HG02840 (cell line): ENCODE data around the gene CSRNP3.

Source experiments
- ATAC-seq: cut with Tn5 transposase; IDR thresholded peaks from one replicate; pipeline ENCODE4 v1.9.1; 2021; ENCODE audit warnings: mild to moderate bottlenecking, moderate library complexity, moderate number of reproducible peaks; ENCODE audit not compliant: unreplicated experiment, low FRiP score

Gene CSRNP3

DNA sequence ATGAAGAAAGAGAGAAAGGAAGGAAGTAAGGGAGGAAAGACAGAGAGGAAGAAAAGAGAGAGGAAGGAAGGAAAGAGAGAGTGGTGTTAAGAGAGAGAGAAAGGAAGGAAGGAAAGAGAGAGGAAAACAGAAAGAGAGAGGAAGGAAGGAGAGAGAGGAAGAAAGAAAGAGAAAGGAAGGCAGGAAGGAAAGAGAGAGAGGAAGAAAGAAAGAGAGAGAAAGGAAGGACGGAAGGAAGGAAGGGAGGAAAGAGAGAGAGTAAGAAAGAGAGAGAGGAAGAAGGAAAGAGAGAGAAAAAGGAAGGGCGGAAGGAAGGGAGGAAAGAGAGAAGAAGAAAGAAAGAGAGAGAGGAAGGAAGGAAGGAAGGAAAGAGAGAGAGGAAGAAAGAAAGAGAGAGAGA, 197.1 kb downstream of the CSRNP3 start:
- ATAC-seq: no peak

DNA sequence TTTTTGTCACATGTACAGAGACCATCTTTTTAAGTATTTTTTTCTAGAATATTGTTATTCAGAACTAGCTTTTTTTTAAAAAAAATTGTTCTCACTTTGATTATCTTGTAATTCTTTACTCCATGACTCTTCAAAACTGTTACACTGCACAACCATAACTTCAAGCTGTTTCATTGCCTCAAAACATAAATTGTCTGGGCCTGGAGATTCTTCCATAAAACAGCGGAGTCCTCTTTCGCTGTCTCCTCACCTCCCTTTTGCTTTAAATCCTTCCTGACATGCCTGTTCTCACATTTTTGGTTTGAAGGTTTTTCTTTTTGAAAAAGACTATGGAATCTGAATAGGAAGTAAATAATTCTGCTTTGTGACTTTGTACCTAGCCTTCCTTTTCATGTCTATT, 197.9 kb downstream of the CSRNP3 start:
- ATAC-seq: no peak

DNA sequence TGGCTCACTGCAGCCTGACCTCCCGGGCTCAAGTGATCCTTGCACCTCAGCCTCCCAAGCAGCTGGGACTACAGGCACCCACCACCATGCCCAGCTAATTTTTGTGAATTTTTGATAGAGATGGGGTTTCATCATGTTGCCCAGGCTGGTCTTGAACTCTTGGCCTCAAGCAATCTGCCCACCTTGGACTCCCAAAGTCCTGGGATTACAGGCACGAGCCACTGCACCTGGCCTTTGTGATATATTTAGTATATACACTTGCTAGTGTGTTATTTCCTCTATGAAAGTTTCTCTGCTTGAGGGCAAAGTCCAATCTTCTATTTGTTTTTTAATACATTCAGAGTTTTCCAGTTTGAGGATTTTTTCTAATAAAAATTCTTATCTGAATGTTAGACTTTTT, 205.3 kb downstream of the CSRNP3 start:
- no peak for ATAC-seq

DNA sequence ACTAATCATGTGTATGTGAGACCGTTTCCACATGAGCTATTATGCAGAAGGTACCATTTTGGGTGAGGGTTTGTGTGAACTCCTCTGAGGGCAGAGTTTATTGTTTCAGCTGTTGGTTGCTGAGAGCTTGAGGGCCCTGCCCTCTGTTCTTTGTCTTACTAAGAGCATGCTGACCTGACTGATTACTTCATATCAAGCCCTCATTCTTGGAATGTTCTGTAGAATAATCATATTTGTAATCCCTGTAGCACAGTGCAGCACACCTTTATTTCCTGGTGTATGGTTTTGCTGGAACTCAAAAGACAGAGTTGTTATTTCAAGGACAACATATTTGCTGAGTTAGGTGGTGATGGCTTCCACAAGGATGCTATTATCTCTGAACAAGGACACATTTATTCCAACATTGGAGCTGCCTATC, 206.1 kb downstream of the CSRNP3 start:
- no peak for ATAC-seq

DNA sequence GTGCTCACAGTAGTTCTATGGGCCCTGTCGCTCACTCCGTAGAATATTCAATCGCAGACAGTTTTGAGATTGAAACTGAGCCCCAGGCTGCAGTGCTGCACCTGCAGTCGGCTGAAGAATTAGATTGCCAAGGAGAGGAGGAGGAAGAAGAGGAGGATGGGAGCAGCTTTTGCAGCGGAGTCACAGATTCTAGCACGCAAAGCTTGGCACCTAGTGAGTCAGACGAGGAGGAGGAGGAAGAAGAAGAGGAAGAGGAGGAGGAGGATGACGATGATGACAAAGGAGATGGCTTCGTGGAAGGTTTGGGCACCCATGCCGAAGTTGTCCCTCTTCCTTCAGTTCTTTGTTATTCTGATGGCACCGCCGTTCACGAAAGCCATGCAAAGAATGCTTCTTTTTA, 209.4 kb downstream of the CSRNP3 start:
- no peak for ATAC-seq

DNA sequence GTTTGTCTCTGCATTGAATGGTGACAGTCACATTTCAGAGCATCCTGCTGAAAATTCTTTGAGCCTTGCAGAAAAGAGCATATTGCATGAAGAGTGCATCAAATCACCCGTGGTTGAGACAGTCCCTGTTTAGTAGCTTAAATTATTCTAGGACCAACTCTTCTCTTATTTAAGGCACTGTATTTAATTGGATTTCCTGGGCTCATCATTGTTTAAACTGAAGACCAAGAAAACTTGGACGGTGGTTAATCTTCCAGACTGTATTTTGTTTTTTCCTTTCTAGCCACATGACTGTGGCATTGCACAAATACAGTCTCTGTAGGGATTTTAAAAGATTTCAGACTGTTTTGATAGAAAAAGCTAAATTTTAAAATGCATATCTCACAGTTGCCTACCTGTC, 210.1 kb downstream of the CSRNP3 start:
- no peak for ATAC-seq

DNA sequence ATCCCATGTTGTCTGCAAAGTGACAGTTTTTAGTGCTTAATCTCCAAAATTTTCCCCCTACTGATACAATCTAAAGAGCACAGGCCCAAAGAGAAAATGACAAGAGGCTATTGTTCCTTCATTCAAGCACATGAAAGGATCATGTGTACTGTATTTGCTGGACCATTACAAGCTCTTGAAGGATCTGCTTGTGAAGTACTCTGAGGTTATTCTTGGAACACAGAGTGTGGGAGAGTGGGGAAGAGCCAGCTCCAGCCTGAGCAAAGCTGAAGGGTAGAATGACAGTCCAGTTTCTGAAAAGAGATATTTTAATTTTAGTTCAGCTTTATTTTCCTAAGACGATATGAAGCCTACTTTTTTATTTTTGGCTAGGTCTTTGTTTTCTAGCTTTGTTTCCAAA, 212.3 kb downstream of the CSRNP3 start:
- no peak for ATAC-seq

DNA sequence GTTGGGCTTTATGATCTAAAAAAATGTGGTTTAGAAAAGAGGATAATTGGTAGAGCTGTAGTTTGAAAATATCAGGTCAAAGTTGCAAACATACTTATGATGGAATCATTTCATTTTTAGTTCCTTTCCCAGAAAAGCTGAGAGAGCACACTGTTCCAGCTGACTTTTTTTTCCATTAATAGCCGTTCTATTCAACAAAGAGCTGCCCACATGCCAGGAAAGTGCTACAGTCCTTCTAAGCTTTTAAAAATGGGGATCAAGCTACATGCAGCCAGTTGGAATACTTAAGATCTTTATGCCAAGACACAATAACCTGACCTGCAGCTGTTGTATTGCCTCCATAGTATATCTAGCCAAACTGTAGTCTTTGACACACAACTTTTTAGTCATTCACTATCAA, 213.0 kb downstream of the CSRNP3 start:
- ATAC-seq: no peak

DNA sequence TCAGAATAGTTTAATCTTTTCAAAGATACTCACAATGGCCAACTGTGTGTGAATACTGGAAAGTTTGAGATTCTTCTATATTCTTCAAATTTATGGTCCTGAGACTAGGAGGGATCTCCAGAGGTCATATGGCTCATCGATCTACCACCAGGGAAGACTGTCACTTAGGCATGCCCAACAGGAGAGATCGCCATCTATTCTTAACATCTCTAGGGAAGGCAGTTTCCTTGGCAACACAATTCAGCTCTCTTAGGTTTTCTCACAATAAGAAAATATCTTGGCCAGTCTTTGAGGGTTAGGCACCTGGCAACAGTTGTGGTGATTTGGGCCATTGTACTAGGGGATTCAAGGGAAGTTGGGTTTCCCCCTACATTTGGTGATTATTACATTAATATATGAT, 217.3 kb downstream of the CSRNP3 start:
- ATAC-seq: no peak

DNA sequence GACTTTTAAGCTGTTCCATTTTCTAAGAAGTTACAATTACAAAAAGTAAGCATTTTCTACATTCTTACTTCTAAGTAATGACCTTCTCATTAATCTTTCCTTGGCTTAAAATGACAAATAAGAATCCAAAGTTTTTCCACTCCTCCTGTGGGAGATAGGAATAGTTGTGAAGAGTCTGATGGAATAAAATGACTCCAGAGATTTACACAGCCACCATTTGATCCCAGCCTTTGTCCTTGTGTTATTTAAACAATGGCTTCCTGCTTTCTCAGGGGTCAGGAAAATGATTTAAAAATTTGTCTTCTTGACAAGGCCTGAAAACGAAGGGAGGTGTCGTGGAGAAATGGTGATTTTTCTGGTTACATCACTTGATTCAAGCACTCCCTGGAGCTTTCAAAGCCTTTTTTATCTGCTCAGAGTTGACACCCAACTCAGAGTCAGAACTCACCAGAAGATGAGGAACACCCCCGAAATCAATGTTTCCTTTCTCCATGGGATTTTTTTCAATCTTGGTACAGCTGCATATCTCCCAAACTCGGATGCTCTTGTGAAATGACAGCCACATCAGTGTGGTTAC, 218.0 kb downstream of the CSRNP3 start:
- ATAC-seq: no peak

DNA sequence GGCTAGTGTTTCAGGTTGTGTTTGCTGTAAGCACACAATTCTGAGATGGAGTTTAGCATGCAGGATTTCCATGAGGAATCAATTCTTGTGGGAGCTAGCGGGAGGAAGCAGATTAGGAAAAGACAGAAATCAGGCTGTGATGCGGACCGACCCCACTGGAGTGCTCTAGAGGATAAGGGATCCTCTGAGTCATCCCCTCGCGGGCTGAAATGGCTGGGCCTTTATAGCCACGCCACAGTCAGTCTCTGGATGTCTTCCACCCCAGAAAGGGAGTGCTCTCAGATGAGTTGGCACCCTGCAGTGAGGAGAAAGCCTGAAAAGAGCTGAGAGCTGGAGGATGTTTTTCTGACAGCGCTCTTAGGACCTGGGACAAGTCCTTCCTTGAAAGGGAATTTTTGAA, 222.1 kb downstream of the CSRNP3 start:
- ATAC-seq: no peak

DNA sequence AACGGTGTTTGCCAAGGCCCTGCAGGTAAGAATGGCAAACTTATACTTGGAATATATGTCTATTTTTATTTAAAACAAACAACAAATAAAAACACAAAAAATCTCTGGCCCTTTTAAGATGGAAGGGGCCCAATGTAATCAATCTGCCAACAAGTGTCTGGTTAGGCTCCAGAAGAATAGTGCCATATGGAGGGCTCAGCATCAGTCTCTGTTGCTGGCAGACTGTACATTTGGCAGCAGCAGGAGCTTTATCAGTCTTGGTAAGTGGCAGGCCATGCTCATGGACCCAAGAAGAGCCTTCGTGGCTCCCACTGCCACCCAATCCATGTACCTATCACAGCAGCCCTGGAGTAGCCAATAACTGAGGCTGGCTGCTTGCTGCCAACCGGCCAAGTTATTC, 223.4 kb downstream of the CSRNP3 start:
- ATAC-seq: no peak

DNA sequence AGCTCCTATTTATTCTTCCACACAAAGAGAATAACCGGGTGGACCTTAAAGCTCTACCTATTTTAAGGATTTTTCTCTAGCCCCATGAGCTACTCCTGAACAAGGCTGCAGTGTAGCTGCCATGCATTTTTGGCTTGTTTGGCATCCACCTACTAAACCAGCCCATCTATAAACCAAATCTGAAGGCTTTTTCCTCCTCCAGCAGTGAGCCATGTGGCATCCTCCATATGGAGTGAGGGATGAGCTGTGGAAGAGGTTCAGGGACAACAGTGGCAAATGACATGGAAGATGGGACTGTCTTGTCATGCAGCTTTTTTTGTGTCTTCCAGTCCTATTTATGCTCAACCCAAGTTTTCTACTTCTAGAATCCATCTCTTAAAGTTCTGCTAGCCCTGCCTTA, 224.3 kb downstream of the CSRNP3 start:
- no peak for ATAC-seq

DNA sequence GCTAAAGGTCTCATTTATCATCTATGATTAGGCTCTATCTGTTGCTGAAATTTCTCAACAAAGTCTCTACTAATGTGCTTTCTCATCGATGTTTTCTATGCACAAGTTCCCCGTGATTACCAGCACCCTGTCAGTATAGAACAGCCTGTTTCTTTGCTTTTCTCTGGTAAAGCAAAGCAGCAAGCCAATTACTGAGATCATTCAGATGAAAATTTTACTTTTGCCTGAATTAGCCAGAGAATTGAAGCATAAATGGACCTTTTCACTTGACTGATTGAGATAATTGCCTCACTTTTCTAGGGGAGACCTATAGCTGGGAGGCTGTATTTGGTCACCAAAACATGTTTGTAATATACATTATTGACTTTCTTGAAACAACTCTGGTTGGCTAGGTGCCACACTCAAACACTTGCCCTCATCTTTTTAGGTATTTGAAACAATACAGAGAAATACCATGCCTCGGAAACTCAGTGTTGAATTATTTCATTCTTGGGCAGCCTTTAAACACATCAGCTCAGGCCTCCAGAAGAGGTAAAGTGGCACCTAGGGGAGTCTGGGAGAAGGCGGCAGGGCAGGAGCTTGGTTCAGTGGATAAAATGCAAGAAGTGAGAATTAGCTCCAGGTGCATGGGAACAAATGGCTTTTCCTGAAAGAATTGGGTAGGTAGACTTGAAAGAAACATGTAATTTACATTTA, 228.4 kb downstream of the CSRNP3 start:
- no peak for ATAC-seq

DNA sequence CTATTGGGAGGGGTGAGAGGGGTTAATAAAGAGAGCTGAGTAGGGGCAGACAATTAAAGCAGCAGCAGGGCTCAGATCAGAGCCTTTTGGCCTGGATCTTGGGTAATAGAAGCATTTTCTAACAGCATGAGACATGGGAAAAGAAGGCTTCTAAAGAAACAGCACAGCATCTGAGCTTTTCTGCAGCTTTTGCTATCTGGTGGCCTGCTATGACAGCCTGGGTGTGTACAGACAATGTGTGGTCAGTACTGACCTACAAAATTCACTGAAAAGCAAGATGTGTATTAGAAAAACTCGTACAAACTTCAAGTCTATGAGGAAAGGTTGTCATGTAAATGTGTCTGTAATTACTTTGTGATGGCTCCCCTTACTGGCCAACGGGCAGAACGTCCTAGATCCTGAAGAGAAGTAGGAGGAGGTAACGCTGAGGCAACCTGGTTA, 229.0 kb downstream of the CSRNP3 start:
- ATAC-seq: no peak

DNA sequence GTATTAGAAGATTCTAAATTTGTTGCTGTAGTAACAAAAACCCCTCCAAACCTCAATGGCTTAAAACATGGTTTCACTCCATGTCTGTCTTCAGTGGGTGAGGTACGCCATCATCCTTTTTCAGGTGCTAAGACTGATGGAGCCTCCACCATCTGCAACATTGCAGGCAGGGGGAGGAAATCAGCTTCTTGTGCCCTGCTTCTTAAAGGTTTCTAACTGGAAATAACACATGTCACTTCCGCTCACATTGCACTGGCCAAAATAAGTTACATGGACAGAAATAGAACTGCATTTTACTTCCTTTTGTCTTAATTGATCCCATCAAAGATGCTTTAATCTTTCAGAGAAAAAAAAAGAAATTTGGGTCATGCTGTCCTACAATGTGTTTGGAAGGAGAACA, 230.4 kb downstream of the CSRNP3 start:
- no peak for ATAC-seq

DNA sequence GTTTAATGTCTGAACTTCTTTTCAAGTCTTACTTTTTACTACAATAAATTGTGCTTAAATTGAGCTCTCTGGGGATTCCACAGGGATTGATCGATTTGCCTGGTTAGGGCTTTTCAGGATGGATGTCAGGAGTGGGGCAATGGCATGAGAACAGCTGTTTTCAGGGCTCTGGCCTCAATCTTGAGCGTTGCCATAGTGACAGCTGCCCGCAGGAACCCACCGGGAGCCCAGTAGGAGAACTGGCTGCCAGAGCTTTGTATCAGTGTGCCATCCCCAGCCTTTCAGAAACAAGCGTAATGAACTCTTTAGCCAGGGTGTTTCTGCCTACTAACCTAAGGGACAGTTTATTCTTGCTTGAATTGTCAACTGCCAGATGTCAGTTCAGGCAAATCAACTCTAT, 231.0 kb downstream of the CSRNP3 start:
- ATAC-seq: no peak

DNA sequence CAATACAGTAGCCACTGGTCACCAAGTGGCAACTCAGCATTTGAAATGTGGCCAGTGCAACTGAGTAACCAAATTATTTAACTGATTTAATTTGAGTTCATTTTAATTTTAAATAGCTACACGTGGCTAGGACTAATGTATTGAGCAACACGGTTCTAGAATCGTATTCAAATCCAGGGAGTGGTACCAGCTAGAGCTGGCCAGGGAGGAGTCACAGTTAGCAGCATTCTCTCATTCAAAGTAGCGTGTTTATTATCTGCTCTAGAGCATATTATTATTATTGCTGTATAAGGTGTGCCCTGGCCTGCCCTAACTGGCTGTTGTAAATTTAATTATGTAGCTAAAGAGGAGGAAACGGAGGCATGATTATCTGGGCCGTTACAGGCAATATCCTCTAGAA, 231.6 kb downstream of the CSRNP3 start:
- ATAC-seq: no peak

DNA sequence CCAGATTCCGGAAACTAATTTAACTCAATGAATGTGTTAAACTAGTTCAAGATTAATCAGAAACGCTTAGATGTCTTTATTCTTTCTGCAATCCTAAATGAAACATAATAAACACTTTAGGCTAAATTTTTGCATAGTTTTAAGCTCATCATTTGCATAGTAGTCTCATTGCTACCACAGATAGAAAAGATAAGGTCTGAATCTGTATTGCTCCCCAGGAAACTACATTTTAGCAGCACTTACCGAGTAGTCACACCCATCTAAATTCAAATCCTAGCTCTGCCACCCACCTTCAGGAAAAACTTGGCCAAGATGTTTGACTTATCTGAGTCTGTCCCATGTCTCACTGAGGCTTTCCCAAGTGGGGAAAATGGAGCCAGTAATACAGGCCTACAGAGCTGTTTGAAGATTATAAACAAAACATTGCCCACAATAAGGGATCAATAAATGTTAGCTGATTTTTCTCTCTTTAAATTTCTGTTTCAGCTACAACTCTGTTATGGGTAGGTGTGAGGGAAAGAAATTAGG, 237.5 kb downstream of the CSRNP3 start:
- no peak for ATAC-seq

DNA sequence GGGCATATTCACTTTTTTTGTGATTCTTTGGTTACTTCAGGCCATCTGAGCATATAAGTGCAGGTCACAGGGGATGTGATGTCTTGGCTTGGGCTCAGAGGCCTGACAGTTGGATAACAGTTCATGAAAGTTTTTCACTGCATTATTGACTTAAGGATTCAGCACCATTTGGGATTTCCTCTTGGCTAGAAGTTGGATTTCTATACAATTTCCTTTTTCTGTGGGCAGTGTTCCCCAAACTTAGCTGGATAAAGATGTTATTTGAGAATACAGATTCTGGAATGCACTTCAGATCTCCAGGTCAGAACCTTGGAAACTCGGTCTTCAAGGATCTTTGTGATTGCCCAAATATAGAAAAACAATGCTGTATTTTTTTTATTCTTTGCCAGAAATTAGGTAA, 246.6 kb downstream of the CSRNP3 start:
- ATAC-seq: no peak

DNA sequence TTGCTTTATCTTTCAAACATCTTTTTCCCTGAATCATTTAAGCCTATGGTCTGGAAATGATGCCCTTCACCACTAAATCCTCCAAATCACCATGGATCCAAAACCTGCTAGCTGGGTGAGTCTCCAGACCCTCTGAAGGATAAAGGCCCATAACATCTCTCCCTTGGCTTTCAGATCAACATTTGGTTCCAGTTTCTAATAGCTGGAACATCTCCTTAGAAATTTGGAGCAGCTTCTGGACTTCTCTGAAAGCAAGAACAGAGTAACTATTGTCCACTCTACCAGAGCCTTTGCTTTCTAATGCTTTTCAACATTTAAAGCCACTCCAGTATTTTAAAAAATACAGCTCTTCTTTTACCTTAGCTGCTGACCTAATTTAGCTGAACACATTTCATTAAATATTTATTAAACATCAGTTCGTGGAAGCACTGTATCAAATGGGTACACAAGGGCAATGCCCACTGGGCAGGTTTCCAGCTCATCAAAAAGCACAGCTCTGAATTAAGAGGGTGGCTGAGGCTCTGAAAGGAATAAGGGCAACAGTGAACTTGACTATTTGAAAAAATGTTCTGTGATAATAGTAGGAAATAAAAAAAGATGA, 249.2 kb downstream of the CSRNP3 start:
- ATAC-seq: no peak

DNA sequence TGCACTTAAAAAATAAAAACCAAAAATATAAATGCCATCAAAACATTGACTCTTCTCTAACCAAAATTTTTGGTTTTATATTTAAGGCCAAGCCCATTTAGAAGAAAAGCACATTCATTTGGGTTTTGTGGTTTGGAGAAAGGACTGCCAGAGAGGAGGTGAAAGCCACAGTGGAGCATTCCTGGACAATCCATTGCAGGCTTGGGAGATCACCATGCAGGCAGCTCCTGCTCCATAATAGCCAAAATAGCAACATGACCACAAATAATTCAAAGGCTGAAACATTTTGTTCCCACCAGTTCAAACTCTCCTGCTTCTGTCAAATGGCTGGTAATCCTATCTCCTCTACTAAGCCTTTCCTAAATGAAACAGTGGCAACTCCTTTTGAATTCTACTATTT, 251.0 kb downstream of the CSRNP3 start:
- no peak for ATAC-seq
